Fibroblast of pulmonary artery (primary cell): ENCODE data around the gene SLC7A6OS.

Experiments
- DNase-seq: peaks from one replicate; pipeline ENCODE4 v3.0.0-alpha.2; 2010; ENCODE audit warnings: low read depth
- H3K4me3 ChIP-seq: replicated peaks from 2 replicates; pipeline ENCODE4 v1.5.1; 2011; ENCODE audit warnings: low read depth, mild to moderate bottlenecking, control low read depth, low read length, moderate library complexity
- CTCF ChIP-seq: IDR thresholded peaks from 2 replicates; pipeline ENCODE4 v1.5.1; 2011; ENCODE audit warnings: mild to moderate bottlenecking, control low read depth, low read length, inconsistent platforms; ENCODE audit errors: missing control alignments

SLC7A6OS gene

GRCh38 chr16:68345351-68345810 lies 34.6 kb upstream of the SLC7A6OS start:
- H3K4me3 ChIP-seq: no peak overlapping the region
- no peak for TF ChIP-seq CTCF
- DNase-seq: no peak

GRCh38 chr16:68344252-68344651 lies 33.5 kb upstream of the SLC7A6OS start:
- no peak for TF ChIP-seq CTCF
- DNase-seq: no peak
- no peak overlapping the region for H3K4me3 ChIP-seq

- no peak overlapping the region for H3K4me3 ChIP-seq
- DNase-seq: no peak
- no peak for TF ChIP-seq CTCF
Measured at GRCh38 chr16:68343137-68343536, 32.4 kb upstream of the SLC7A6OS start.

GRCh38 chr16:68342620-68343019 lies 31.9 kb upstream of the SLC7A6OS start:
- H3K4me3 ChIP-seq: no peak overlapping the region
- no peak for DNase-seq
- no peak for TF ChIP-seq CTCF

GRCh38 chr16:68339214-68339613 lies 28.5 kb upstream of the SLC7A6OS start:
- H3K4me3 ChIP-seq: no peak overlapping the region
- no peak for TF ChIP-seq CTCF
- DNase-seq: no peak

GRCh38 chr16:68338326-68339119 lies 27.8 kb upstream of the SLC7A6OS start:
- DNase-seq: no peak
- no peak for TF ChIP-seq CTCF
- H3K4me3 ChIP-seq: no peak overlapping the region

GRCh38 chr16:68335175-68335574 lies 24.4 kb upstream of the SLC7A6OS start:
- no peak for TF ChIP-seq CTCF
- no peak for DNase-seq

More at GRCh38 chr16:68335175-68335574, 24.4 kb upstream of the SLC7A6OS start:
- no peak overlapping the region for H3K4me3 ChIP-seq
